Endodermal cell (in vitro differentiated cells): ENCODE results near the gene RFC3. TPM values are rescaled to one million over a fixed set of nuclear protein-coding genes. Genes with fewer than 3 reads are reported as not detected.

Experiments used
- DNase-seq: peaks from one replicate; pipeline ENCODE4 v3.0.0-alpha.2; 2017
- H3K27ac ChIP-seq: 2 replicates; pipeline ENCODE4 v1.5.1; 2013; ENCODE audit warnings: mild to moderate bottlenecking, low read depth, low read length, moderate library complexity
- H3K27me3 ChIP-seq: 2 replicates; pipeline ENCODE4 v1.6.1; 2013; ENCODE audit warnings: mild to moderate bottlenecking, low read length, moderate library complexity; ENCODE audit not compliant: insufficient read depth, control insufficient read depth, poor library complexity, severe bottlenecking
- H3K36me3 ChIP-seq: 2 replicates; pipeline ENCODE4 v1.7.0; 2013; ENCODE audit warnings: mild to moderate bottlenecking, low read length, moderate library complexity; ENCODE audit not compliant: control insufficient read depth, insufficient read depth
- H3K4me1 ChIP-seq: one replicate; pipeline ENCODE4 v1.7.0; 2013; ENCODE audit warnings: low read length; ENCODE audit not compliant: control insufficient read depth, insufficient read depth
- H3K4me3 ChIP-seq: 2 replicates; pipeline ENCODE4 v1.5.1; 2013; ENCODE audit warnings: mild to moderate bottlenecking, low read length, moderate library complexity
- H3K9ac ChIP-seq: 2 replicates; pipeline ENCODE4 v1.6.1; 2013; ENCODE audit warnings: mild to moderate bottlenecking, low read length, moderate library complexity; ENCODE audit not compliant: poor library complexity, severe bottlenecking; ENCODE audit errors: extremely low read depth
- H3K9me3 ChIP-seq: 2 replicates; pipeline ENCODE4 v1.6.1; 2013; ENCODE audit warnings: mild to moderate bottlenecking, low read length, moderate library complexity; ENCODE audit not compliant: control insufficient read depth
- H3K27ac Mint-ChIP-seq: 2 replicates; pipeline ENCODE4 v1.8.0; 2020; ENCODE audit warnings: mixed read lengths
- H3K27me3 Mint-ChIP-seq: 2 replicates; pipeline ENCODE4 v1.8.0; 2021; ENCODE audit warnings: mild to moderate bottlenecking, mixed read lengths; ENCODE audit not compliant: insufficient read depth
- H3K36me3 Mint-ChIP-seq: 2 replicates; pipeline ENCODE4 v1.8.0; 2020; ENCODE audit warnings: low read depth, mixed read lengths
- H3K4me1 Mint-ChIP-seq: 2 replicates; pipeline ENCODE4 v1.8.0; 2020; ENCODE audit warnings: mixed read lengths
- H3K4me3 Mint-ChIP-seq: 2 replicates; pipeline ENCODE4 v1.8.0; 2020; ENCODE audit warnings: mild to moderate bottlenecking, moderate library complexity, mixed read lengths
- H3K9me3 Mint-ChIP-seq: 2 replicates; pipeline ENCODE4 v1.8.0; 2020; ENCODE audit warnings: mild to moderate bottlenecking, mixed read lengths
- CTCF ChIP-seq: fragments of 200-600 bp; sonication (generic); conservative IDR thresholded peaks from 2 replicates; pipeline ENCODE4 v1.5.0; 2021; ENCODE audit warnings: antibody characterized with exemption, mild to moderate bottlenecking
- WGBS, 2 experiments: methylation state at CpG; one replicate each; pipeline versions ENCODE4 v1.1.5 to v1.1.7; 2013; ENCODE audit warnings: missing lambda C conversion rate in 2 of 2, mixed read lengths in 1 of 2; ENCODE audit not compliant: insufficient coverage in 1 of 2, insufficient read length in 1 of 2; 5-methylcytosine and 5-hydroxymethylcytosine counted together
- total RNA-seq, 2 donors: library from RNA; stranded (reverse); fragmentation: NEBNext Ultra II Directional in 1 of 2; extraction: Animal tissue kit (Norgen Biotek cat#: 25700) in 1 of 2; gene quantifications; 2 replicates in 1 of 2; 3 replicates in 1 of 2; pipeline ENCODE4 v1.2.1, GENCODE V29; 2021

Gene RFC3
- total RNA-seq, 2 donors from 2014 or later = 29.8 to 34.2 TPM

- peaks cover 14% of the 10 kb centered on the region for H3K4me1 Mint-ChIP-seq
- H3K27me3 Mint-ChIP-seq = no peaks in the 10 kb centered on the region
- DNase-seq = no peak
Observed at GRCh38 chr13:33874871-33875270, 56.9 kb downstream of the RFC3 start.

GRCh38 chr13:33875618-33876401 is 57.9 kb downstream of the RFC3 start:
- Histone ChIP-seq H3K4me1 (peaks cover 3% of the 10 kb centered on the region), H3K9me3 (peaks cover 7% of the 10 kb centered on the region), H3K36me3 (no peaks in the 10 kb centered on the region), H3K27me3 (no peaks in the 10 kb centered on the region), H3K27ac (no peak overlapping the region), H3K9ac (no peak overlapping the region), H3K4me3 (no peak overlapping the region)
- WGBS, 2 experiments = 87 to 91% methylated on average over 9 to 10 of the region's 10 CpGs
- Mint-ChIP-seq H3K9me3 (peaks cover 1% of the 10 kb centered on the region), H3K4me3 (no peak overlapping the region), H3K27ac (peak overlapping the region; percentile 80), H3K36me3 (peaks cover 5% of the 10 kb centered on the region), H3K27me3 (no peaks in the 10 kb centered on the region), H3K4me1 (peaks cover 14% of the 10 kb centered on the region)
- no peak for DNase-seq
- no peak for TF ChIP-seq CTCF

More at GRCh38 chr13:33874871-33875270, 56.9 kb downstream of the RFC3 start:
- Histone ChIP-seq H3K36me3 (no peaks in the 10 kb centered on the region), H3K27me3 (no peaks in the 10 kb centered on the region), H3K27ac (no peak overlapping the region), H3K9me3 (peaks cover 3% of the 10 kb centered on the region), H3K4me1 (peaks cover 3% of the 10 kb centered on the region), H3K4me3 (no peak overlapping the region), H3K9ac (no peak overlapping the region)
- peaks cover 1% of the 10 kb centered on the region for H3K9me3 Mint-ChIP-seq
- H3K4me3 Mint-ChIP-seq = no peak overlapping the region
- 93 to 97% methylated on average over 5 of the region's 5 CpGs for WGBS, 2 experiments
- H3K36me3 Mint-ChIP-seq = peaks cover 1% of the 10 kb centered on the region
- TF ChIP-seq CTCF = peak; percentile 56
- no peak overlapping the region for H3K27ac Mint-ChIP-seq

GRCh38 chr13:33876716-33877394 is 58.9 kb downstream of the RFC3 start:
- TF ChIP-seq CTCF = no peak
- no peaks in the 10 kb centered on the region for H3K36me3 ChIP-seq
- DNase-seq = no peak
- H3K27ac Mint-ChIP-seq = no peak overlapping the region
- H3K4me3 Mint-ChIP-seq = no peak overlapping the region
- peaks cover 7% of the 10 kb centered on the region for H3K9me3 ChIP-seq
- no peak overlapping the region for H3K4me3 ChIP-seq
- H3K27ac ChIP-seq = no peak overlapping the region
- no peaks in the 10 kb centered on the region for H3K27me3 ChIP-seq
- H3K4me1 Mint-ChIP-seq = peaks cover 5% of the 10 kb centered on the region
- 89% methylated on average over 1 to 3 of the region's 5 CpGs for WGBS, 2 experiments
- no peak overlapping the region for H3K9ac ChIP-seq
- peaks cover 1% of the 10 kb centered on the region for H3K9me3 Mint-ChIP-seq
- peaks cover 11% of the 10 kb centered on the region for H3K36me3 Mint-ChIP-seq
- peaks cover 3% of the 10 kb centered on the region for H3K4me1 ChIP-seq
- H3K27me3 Mint-ChIP-seq = no peaks in the 10 kb centered on the region
